Nephron (organoid): Measurements from ENCODE around the gene NOS3.
A peak's percentile ranks its signal among the peaks of the same experiment; 100 is the strongest.

Experiments
- H3K27ac Mint-ChIP-seq, 3 experiments: 2 replicates each; pipeline ENCODE4 v1.8.0; 2020; ENCODE audit warnings: mixed read lengths in 3 of 3, mild to moderate bottlenecking in 2 of 3, moderate library complexity in 1 of 3
- H3K27me3 Mint-ChIP-seq: 2 replicates; pipeline ENCODE4 v1.8.0; 2021; ENCODE audit warnings: low read depth, mild to moderate bottlenecking, moderate library complexity, mixed read lengths
- H3K36me3 Mint-ChIP-seq: 2 replicates; pipeline ENCODE4 v1.8.0; 2020; ENCODE audit warnings: low read depth, mixed read lengths
- H3K4me1 Mint-ChIP-seq: 2 replicates; pipeline ENCODE4 v1.8.0; 2020; ENCODE audit warnings: mixed read lengths
- H3K4me3 Mint-ChIP-seq, 3 experiments: 2 replicates each; pipeline ENCODE4 v1.8.0; 2020; ENCODE audit warnings: mild to moderate bottlenecking in 3 of 3, mixed read lengths in 3 of 3, moderate library complexity in 2 of 3
- H3K9me3 Mint-ChIP-seq: 2 replicates; pipeline ENCODE4 v1.8.0; 2020; ENCODE audit warnings: mixed read lengths
- CTCF ChIP-seq, 3 experiments: fragments of 200-600 bp; sonication (generic); IDR thresholded peaks; one replicate each; pipeline ENCODE4 v1.5.0; 2021; ENCODE audit warnings: antibody characterized with exemption in 3 of 3; ENCODE audit not compliant: unreplicated experiment in 3 of 3

The NOS3 gene

GRCh38 chr7:150954986-150955518 is 35.8 kb upstream of the NOS3 start:
- Mint-ChIP-seq H3K27me3 (no peaks in the 10 kb centered on the region), H3K36me3 (peaks cover 8% of the 10 kb centered on the region), H3K4me1 (peaks cover 43% of the 10 kb centered on the region), H3K9me3 (no peaks in the 10 kb centered on the region), H3K4me3 (peak overlapping the region; percentile 71 to 82 (median 82)), H3K27ac (peak overlapping the region; percentile 71 to 92 (median 85))
- no peak for TF ChIP-seq CTCF (IDR thresholded peaks at IDR 0.05; ENCODE audit: unreplicated experiment in 3 of 3)

GRCh38 chr7:150955519-150956394 is 35.1 kb upstream of the NOS3 start:
- no peaks in the 10 kb centered on the region for H3K9me3 Mint-ChIP-seq
- no peaks in the 10 kb centered on the region for H3K27me3 Mint-ChIP-seq
- TF ChIP-seq CTCF (IDR thresholded peaks at IDR 0.05; ENCODE audit: unreplicated experiment in 3 of 3): no peak
- H3K4me1 Mint-ChIP-seq: peaks cover 50% of the 10 kb centered on the region
- H3K4me3 Mint-ChIP-seq: peak overlapping the region; percentile 67 to 77 (median 70)
- H3K27ac Mint-ChIP-seq: peak overlapping the region; percentile 90 to 96 (median 91)
- H3K36me3 Mint-ChIP-seq: peaks cover 8% of the 10 kb centered on the region

- H3K4me3 Mint-ChIP-seq: peak overlapping the region in 2 of 3 experiments; percentile 15 to 46
- no peaks in the 10 kb centered on the region for H3K9me3 Mint-ChIP-seq
- peaks cover 4% of the 10 kb centered on the region for H3K36me3 Mint-ChIP-seq
- no peaks in the 10 kb centered on the region for H3K27me3 Mint-ChIP-seq
- peak overlapping the region; percentile 71 to 91 (median 90) for H3K27ac Mint-ChIP-seq
- no peak for TF ChIP-seq CTCF (IDR thresholded peaks at IDR 0.05; ENCODE audit: unreplicated experiment in 3 of 3)
- peaks cover 51% of the 10 kb centered on the region for H3K4me1 Mint-ChIP-seq
Measured at GRCh38 chr7:150956395-150957132, 34.3 kb upstream of the NOS3 start.

- no peaks in the 10 kb centered on the region for H3K9me3 Mint-ChIP-seq
- no peak for TF ChIP-seq CTCF (IDR thresholded peaks at IDR 0.05; ENCODE audit: unreplicated experiment in 3 of 3)
- H3K27ac Mint-ChIP-seq: peak overlapping the region; percentile 71 to 91 (median 80)
- H3K36me3 Mint-ChIP-seq: peaks cover 3% of the 10 kb centered on the region
- peaks cover 58% of the 10 kb centered on the region for H3K4me1 Mint-ChIP-seq
- H3K4me3 Mint-ChIP-seq: peak overlapping the region; percentile 15 to 46 (median 43)
- no peaks in the 10 kb centered on the region for H3K27me3 Mint-ChIP-seq
Measured at GRCh38 chr7:150957133-150958020, 33.4 kb upstream of the NOS3 start.

- Mint-ChIP-seq H3K9me3 (no peaks in the 10 kb centered on the region), H3K27ac (no peak overlapping the region), H3K36me3 (peaks cover 3% of the 10 kb centered on the region), H3K4me1 (peaks cover 64% of the 10 kb centered on the region), H3K27me3 (no peaks in the 10 kb centered on the region), H3K4me3 (no peak overlapping the region)
- TF ChIP-seq CTCF (IDR thresholded peaks at IDR 0.05; ENCODE audit: unreplicated experiment in 3 of 3): no peak
Measured at GRCh38 chr7:150958062-150958552, 32.7 kb upstream of the NOS3 start.
